Measurements from ENCODE around the gene SRGAP2C. TPM values are rescaled to one million over a fixed set of nuclear protein-coding genes. Genes with fewer than 3 reads are reported as not detected.
"Not testable (repeated sequence)": the region's sequence is repeated elsewhere in the genome, so short reads cannot be mapped to it uniquely, and the experiment has no call there.

SRGAP2C gene
- total RNA-seq, 2 donors from 2014 or later = 19.1 to 23.5 TPM

DNA sequence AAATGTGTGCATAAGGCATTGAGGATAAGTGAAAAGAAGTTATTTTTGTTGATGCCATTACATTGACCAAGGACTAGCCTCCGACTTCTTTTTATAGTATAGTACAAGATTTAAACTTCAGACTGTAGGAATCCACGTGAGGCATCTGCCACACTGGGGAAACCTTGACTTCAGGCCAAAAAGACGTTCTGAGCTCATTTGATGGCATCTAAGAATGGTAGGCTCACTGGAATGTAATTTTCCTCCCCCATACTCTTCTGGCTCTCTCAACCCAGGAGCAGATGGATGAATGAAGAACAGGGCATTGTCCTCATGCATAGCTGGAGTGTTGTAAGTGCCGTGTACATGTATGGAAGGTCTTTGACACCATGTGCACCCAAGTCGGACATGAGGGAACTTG is 194.0 kb downstream of the SRGAP2C start:
- not testable (repeated sequence) for H3K27me3 Mint-ChIP-seq (ENCODE audit: low read depth); H3K4me1 Mint-ChIP-seq (ENCODE audit: low read depth); H3K27ac Mint-ChIP-seq; ATAC-seq (replicated peaks in 1 of 2); H3K9me3 Mint-ChIP-seq; DNase-seq; H3K36me3 Mint-ChIP-seq (ENCODE audit: insufficient read depth in 2 of 2); H3K4me3 Mint-ChIP-seq

DNA sequence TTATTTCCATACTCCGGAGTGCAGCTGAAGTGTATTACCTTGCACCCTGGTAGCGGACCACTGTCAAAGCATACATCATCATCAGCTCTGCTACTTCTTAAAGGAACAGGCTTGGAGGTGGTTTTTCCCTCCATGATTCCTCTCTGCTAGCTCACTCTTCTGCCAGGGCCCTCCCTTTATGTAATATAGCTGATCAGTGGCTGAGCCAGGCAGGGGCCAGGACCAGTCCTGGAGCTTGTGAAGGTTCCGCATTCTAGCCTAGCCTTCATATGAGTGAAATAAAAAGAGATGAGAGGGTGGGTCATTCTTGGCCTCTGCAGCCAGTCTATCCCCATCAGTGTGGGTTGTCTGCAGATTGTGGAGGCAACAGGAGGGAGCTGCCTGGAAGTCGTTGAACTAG is 200.0 kb downstream of the SRGAP2C start:
- H3K4me1 Mint-ChIP-seq (ENCODE audit: low read depth); H3K4me3 Mint-ChIP-seq; H3K27ac Mint-ChIP-seq; ATAC-seq (replicated peaks in 1 of 2); H3K9me3 Mint-ChIP-seq; H3K27me3 Mint-ChIP-seq (ENCODE audit: low read depth); DNase-seq; H3K36me3 Mint-ChIP-seq (ENCODE audit: insufficient read depth in 2 of 2): not testable (repeated sequence)

DNA sequence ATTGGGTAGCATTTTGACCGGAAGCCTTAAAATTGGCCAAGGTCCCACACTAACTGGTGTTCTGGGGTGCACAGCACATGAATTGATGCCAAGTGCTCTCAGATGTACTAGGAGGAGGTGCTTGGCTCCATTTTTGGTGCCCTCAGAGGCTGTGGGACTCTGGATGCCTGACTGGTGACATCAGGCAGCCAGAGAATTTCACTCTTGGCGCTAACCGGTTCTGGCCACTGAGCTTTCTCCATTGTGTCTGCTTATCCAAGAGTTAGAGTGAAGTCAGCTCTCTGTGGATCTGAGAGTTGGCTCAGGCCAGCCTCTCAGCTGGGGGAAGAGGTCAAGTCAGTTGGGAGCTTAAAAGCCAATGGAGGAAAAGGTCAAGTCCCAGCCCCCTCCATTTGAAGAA is 200.4 kb downstream of the SRGAP2C start:
- H3K4me1 Mint-ChIP-seq (ENCODE audit: low read depth); ATAC-seq (replicated peaks in 1 of 2); H3K27me3 Mint-ChIP-seq (ENCODE audit: low read depth); H3K27ac Mint-ChIP-seq; H3K9me3 Mint-ChIP-seq; DNase-seq; H3K4me3 Mint-ChIP-seq; H3K36me3 Mint-ChIP-seq (ENCODE audit: insufficient read depth in 2 of 2): not testable (repeated sequence)

DNA sequence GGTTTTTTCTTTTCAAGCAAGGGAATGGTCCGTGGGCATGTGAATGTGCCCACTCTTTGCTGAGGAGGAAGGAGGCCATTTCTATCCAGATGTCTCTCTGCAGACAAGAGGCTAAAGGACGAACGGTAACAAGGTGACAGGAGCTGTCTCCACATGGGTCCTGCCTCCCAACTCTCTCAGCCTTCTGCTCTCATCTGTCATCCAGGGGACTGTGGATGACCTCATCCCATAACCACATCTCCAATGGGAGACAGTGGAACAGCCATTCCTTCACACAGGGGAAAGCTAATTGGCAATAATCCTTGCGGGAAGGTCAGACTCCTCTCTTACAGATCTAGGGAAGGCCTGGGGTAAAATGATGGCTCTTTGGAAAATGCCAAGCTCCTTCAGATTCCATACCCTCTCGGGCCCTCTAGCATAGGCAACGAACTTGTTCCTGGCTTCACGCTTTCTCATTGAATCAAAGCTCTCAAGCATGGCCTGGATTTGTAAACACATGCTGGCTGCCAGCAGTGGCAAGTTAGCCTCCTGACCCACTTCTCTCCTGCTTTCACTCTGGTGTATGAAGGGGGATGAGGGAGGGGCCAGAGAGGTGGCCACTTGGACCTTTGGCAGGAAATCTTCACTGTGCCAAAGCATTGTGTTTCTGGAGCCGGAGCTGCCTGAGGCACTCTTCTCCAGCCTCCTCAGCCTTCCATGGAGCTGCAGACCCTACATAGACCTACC is 201.0 kb downstream of the SRGAP2C start:
- H3K27ac Mint-ChIP-seq; H3K36me3 Mint-ChIP-seq (ENCODE audit: insufficient read depth in 2 of 2); H3K4me1 Mint-ChIP-seq (ENCODE audit: low read depth); H3K9me3 Mint-ChIP-seq; DNase-seq; H3K4me3 Mint-ChIP-seq; H3K27me3 Mint-ChIP-seq (ENCODE audit: low read depth); ATAC-seq (replicated peaks in 1 of 2): not testable (repeated sequence)

DNA sequence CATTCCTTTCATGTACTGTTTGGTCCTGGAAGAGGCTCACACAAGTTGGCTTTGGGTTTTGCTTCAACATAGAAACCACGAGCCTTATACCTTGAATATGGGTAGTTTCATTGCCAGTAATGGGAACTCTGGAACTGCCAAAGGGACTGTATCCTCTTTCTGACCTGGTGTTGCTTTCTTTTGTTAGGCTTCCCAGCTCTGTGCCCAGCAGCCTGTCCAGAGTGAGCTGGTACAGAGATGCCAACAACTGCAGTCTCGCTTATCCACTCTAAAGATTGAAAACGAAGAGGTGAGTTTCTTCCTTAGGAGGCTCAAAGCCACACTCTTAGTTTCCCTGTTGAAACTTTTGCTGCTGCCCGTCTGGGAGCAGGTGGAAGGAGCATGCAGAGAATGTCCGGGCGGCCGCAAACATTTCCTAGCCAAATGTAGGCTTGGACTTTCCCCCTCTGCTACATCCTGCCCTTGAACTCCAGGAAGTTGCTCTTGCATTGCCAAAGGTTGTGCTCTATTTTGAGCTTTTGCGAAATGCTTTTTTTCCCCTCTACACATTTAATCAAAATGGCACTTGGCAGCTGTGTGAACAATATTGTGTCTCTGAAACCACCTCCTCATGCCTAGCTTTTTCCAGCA is 201.7 kb downstream of the SRGAP2C start:
- ATAC-seq (replicated peaks in 1 of 2); DNase-seq; H3K27ac Mint-ChIP-seq; H3K36me3 Mint-ChIP-seq (ENCODE audit: insufficient read depth in 2 of 2); H3K9me3 Mint-ChIP-seq; H3K27me3 Mint-ChIP-seq (ENCODE audit: low read depth); H3K4me1 Mint-ChIP-seq (ENCODE audit: low read depth); H3K4me3 Mint-ChIP-seq: not testable (repeated sequence)

DNA sequence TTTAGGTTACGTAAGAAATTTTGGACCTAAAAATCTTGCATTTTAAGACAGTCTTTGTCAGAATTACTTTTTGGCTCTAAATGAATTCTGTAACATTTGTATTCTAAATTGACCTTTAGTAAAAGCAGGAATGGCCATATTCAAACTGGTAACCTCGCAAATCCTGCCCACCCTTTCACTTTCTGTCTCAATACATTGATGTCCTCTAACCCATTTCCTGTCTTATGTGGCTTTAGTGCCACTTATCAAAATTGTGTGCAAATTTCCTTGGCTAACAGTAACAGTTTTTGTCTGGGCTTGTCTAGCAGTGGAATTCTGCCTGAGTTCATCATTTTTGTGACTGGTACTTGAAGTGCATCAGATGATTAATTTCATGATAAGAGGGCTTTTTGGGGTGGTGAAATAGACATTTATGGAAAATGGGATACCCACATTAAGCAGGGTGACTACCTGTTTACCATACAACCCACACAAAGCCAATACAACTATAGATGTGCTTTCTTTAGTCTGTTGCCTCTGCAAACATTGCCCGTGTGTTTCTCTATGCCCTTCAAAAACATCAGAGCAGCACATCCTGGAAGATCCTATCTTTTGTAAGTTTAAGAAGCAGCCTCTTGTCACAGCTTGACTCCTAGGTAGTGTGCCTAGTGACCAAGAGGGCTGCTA is 205.3 kb downstream of the SRGAP2C start:
- peak; percentile 59 to 68 for ATAC-seq (replicated peaks in 1 of 2)
- not testable (repeated sequence) for H3K4me1 Mint-ChIP-seq (ENCODE audit: low read depth); H3K4me3 Mint-ChIP-seq; H3K9me3 Mint-ChIP-seq; H3K36me3 Mint-ChIP-seq (ENCODE audit: insufficient read depth in 2 of 2); DNase-seq; H3K27me3 Mint-ChIP-seq (ENCODE audit: low read depth); H3K27ac Mint-ChIP-seq

DNA sequence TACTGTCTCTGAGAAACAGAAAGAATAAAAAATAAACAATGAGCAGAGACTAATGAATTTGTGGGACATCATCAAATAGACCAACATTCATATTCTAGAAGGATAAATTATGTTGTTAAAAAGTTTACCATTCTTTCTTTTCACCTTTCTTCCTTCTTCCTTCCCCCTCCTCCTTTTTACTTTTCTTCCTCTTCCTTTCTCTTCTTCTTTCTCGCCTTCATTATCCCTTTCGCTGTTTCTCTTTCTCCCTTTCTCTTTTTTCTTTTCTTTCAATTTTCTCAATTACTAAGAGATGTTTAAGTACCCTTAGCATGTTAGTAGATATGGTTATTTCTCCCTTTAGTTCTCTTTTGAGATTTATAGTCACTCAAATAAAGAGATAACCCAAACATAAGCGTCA is 207.4 kb downstream of the SRGAP2C start:
- DNase-seq; H3K27me3 Mint-ChIP-seq (ENCODE audit: low read depth); H3K4me3 Mint-ChIP-seq; H3K9me3 Mint-ChIP-seq; H3K27ac Mint-ChIP-seq; H3K36me3 Mint-ChIP-seq (ENCODE audit: insufficient read depth in 2 of 2); H3K4me1 Mint-ChIP-seq (ENCODE audit: low read depth); ATAC-seq (replicated peaks in 1 of 2): not testable (repeated sequence)

DNA sequence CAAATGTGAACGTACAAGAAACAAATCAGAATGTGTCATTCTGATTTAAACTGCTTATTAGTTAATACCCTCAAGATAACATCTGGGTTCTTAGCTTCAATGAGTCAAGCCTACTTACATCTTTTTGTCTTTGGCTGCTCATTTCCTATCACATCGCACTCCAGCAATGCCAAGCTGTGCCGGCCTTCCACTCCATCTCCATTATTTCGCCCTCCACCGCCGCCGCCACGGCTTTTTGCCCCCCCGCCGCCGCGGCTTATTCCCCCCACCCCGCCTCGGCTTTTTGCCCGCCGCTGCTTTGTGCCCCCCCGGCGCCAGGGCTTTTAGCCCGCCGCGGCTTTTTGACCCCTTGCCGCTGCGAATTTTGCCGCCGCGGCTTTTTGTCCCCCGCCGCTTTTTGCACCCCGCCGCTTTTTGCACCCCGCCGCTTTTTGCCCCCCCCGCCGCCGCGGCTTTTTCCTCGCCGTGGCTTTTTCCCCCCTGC is 211.0 kb downstream of the SRGAP2C start:
- H3K27ac Mint-ChIP-seq, DNase-seq: not testable (repeated sequence)

DNA sequence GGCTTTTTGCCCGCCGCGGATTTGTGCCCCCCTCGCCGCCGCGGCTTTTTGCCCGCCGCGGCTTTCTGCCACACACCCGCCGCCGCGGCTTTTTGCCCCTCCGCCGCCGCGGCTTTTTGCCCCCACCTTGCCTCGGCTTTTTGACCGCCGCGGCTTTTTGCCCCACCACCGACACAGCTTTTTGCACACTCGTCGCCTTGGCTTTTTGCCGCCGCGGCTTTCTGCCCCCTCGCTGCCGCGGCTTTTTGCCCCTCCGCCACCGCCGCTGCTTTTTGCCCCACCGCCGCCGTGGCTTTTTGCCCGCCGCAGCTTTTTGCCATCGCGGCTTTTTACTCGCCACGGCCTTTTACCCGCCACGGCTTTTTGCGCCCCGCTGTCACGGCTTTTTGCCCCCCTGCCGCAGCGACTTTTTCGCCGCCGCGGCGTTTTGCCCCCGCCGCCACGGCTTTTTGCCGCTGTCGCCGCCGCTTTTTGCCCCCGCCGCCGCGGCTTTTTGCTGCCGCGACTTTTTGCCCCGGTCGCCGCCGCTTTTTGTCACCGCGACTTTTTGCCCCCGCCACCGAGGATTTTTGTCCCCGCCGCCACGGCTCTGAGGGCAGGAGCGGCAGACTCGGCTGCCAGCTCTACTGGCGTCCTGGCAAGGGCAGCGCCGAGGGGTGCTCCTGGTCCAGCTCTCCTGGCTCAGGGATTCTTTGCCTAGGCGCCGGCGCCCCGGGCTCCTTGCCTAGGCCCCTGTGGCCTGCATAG is 211.7 kb downstream of the SRGAP2C start:
- peak overlapping the region; percentile 94 for H3K27ac Mint-ChIP-seq

More for the DNA sequence above, 211.0 kb downstream of the SRGAP2C start:
- H3K9me3 Mint-ChIP-seq; H3K4me1 Mint-ChIP-seq (ENCODE audit: low read depth); ATAC-seq (replicated peaks in 1 of 2): not testable (repeated sequence)
- Mint-ChIP-seq H3K27me3 (ENCODE audit: low read depth) (peaks cover 10% of the 10 kb centered on the region), H3K36me3 (ENCODE audit: insufficient read depth in 2 of 2) (peaks cover 11% of the 10 kb centered on the region in 2 donors), H3K4me3 (peak overlapping the region; percentile 72 to 74)

DNA sequence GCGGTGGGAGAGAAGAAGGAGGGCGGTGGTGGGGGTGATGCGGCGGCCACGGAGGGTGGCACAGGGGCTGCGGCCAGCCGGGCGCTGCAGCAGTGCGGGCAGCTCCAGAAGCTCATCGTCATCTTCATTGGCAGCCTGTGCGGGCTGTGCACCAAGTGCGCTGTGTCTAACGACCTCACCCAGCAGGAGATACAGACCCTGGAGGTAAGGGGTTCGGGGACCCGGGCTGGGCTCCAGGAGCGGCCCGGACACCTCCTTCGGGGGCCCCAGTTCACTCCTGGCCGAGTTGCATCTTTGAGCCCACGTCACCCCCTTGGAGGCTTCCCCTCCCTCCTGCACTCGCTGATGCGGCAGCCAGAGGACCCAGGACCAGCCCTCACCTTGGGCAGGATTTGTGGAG is 212.3 kb downstream of the SRGAP2C start:
- H3K4me1 Mint-ChIP-seq (ENCODE audit: low read depth); H3K27ac Mint-ChIP-seq; ATAC-seq (replicated peaks in 1 of 2); DNase-seq: not testable (repeated sequence)
- peaks cover 18 to 22% of the 10 kb centered on the region in 2 donors for H3K36me3 Mint-ChIP-seq (ENCODE audit: insufficient read depth in 2 of 2)
- peaks cover 14% of the 10 kb centered on the region for H3K27me3 Mint-ChIP-seq (ENCODE audit: low read depth)
- peaks cover 14 to 15% of the 10 kb centered on the region in 2 donors for H3K9me3 Mint-ChIP-seq
- peak overlapping the region; percentile 91 to 97 for H3K4me3 Mint-ChIP-seq

More for the DNA sequence above, 211.7 kb downstream of the SRGAP2C start:
- Mint-ChIP-seq H3K4me3 (peak overlapping the region; percentile 91 to 97), H3K36me3 (ENCODE audit: insufficient read depth in 2 of 2) (peaks cover 17 to 19% of the 10 kb centered on the region in 2 donors), H3K9me3 (peaks cover 14 to 15% of the 10 kb centered on the region in 2 donors), H3K27me3 (ENCODE audit: low read depth) (peaks cover 14% of the 10 kb centered on the region)
- H3K4me1 Mint-ChIP-seq (ENCODE audit: low read depth); ATAC-seq (replicated peaks in 1 of 2): not testable (repeated sequence)
- peak; percentile 25 to 44 for DNase-seq

DNA sequence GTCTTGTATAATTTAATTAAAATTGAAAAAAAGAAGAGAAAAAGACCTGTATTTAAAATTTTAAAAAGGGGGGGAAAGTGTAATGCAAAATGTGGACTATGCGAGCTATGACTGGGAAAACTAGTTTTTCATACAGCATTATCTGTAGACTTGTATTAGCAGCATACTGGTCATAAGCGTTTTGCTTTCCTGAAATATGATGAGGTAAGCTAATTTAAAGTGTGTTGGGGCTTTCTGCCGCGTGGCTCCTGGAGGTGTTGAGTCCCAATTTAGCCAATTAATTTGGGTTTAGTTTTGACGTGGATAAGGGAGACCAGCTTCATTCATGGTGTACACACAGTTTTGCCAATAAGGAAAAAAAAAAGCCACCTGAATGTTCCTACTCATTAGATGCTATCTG is 214.4 kb downstream of the SRGAP2C start:
- not testable (repeated sequence) for DNase-seq; H3K4me3 Mint-ChIP-seq; H3K27ac Mint-ChIP-seq; H3K4me1 Mint-ChIP-seq (ENCODE audit: low read depth); ATAC-seq (replicated peaks in 1 of 2)
- H3K27me3 Mint-ChIP-seq (ENCODE audit: low read depth) = peaks cover 14% of the 10 kb centered on the region
- peaks cover 20 to 23% of the 10 kb centered on the region in 2 donors for H3K36me3 Mint-ChIP-seq (ENCODE audit: insufficient read depth in 2 of 2)
- H3K9me3 Mint-ChIP-seq = peaks cover 16% of the 10 kb centered on the region in 2 donors

DNA sequence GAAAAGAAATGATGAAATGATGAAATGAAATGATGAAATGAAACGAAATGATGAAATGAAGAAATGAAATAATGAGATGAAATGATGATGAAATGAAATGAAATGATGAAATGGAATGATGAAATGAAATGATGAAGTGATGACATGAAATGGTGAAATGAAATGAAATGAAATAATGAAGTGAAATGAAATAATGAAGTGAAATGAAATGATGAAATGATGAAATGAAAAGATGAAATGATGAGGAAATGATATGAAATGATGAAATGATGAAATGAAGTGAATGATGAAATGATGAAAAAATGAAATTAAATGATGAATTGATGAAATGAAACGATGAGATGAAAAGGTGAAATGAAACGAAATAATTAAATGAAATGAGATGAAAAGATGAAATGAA is 215.3 kb downstream of the SRGAP2C start:
- H3K27ac Mint-ChIP-seq = peak overlapping the region; percentile 96
- H3K27me3 Mint-ChIP-seq (ENCODE audit: low read depth) = peaks cover 14% of the 10 kb centered on the region
- H3K36me3 Mint-ChIP-seq (ENCODE audit: insufficient read depth in 2 of 2) = peaks cover 20 to 23% of the 10 kb centered on the region in 2 donors
- not testable (repeated sequence) for DNase-seq; H3K4me1 Mint-ChIP-seq (ENCODE audit: low read depth); ATAC-seq (replicated peaks in 1 of 2)
- peak overlapping the region; percentile 0 to 51 for H3K4me3 Mint-ChIP-seq
- peaks cover 16% of the 10 kb centered on the region in 2 donors for H3K9me3 Mint-ChIP-seq

Data from activated T-cell treated with anti-CD3 and anti-CD28 coated beads, Interleukin-2, amount 50 U/mL, for 72 hours (primary cell).